ENCODE results near the gene GABRA4.

GABRA4 gene

DNA sequence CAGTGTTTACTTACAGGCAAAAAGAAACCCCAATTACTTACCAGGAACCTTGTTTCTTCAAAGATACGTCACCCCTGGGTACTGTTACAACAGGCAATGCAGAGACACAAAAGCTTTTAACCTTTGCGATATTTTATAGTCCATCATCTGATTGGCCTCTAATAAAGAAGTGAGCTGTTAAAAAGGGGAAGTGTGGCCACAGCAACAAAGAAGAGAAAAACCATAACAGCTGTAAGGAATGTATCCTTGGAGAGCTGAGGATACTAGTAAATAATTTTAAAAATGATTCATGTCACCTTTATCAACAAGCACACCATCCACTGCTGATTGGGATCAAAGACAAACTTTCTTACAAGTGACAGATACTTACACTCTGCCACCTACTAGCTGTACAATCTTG, 14.1 kb downstream of the GABRA4 start:
- DNase-seq (ENCODE audit: low spot score): no peak

DNA sequence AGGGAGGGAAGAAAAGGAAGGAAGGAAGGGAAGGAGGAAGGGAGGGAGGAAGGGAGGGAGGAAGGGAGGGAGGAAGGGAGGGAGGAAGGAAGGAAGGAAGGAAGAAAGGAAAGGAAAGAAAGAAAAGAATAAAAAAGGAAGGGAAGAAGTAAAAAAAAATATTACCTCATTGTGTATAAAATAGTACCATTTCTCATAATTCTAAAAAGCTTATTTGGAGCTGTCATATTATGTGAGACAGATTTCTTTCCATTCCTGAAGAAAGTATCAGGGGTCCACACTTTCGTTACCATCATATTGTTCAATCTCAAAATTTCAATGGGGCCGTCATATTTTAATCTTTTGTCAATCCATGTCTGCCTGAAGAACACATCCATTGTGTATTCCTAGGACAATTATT, 16.1 kb downstream of the GABRA4 start:
- DNase-seq (ENCODE audit: low spot score): no peak

DNA sequence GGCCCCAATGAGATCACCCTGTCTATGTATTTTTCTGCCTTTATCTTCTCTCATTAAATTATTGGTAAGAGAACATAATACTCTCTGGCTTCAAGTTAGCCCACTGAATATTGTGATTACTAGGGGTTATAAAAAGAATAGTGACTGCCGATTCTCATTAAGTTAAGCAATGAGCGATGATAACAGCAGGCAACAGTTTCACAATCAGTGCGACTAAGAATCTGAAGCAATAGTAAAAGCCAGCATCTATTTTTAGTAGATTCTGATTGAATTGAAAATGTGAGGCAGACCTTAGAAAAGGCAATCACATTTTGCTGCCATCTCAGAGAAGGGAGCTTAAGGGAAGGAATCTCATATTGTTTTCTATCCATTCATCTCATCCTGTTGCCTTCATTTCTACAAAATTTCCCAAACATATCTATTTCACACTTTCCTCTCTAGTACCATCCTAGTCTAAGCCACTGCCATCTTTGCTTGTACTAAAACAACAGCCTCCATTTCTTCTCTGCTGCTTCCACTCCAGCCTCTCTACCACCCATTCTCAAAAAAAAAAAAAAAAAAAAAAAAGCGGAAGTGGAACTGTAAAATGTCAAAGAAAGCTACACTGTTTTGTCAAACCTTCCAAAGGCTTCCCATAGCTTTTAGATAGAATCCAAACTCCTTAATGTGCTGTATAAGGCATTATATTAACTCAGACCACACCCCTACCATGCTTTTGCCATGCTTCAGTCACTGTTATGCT, 17.4 kb downstream of the GABRA4 start:
- DNase-seq (ENCODE audit: low spot score): no peak

GRCh38 chr4:46974891-46975543, 18.4 kb downstream of the GABRA4 start:
- no peak for DNase-seq (ENCODE audit: low spot score)

- DNase-seq (ENCODE audit: low spot score): no peak
These were observed 24.5 kb downstream of the GABRA4 start for GRCh38 chr4:46968847-46969246.

- DNase-seq (ENCODE audit: low spot score): no peak
These were observed 25.8 kb downstream of the GABRA4 start for GRCh38 chr4:46967631-46968030.

DNA sequence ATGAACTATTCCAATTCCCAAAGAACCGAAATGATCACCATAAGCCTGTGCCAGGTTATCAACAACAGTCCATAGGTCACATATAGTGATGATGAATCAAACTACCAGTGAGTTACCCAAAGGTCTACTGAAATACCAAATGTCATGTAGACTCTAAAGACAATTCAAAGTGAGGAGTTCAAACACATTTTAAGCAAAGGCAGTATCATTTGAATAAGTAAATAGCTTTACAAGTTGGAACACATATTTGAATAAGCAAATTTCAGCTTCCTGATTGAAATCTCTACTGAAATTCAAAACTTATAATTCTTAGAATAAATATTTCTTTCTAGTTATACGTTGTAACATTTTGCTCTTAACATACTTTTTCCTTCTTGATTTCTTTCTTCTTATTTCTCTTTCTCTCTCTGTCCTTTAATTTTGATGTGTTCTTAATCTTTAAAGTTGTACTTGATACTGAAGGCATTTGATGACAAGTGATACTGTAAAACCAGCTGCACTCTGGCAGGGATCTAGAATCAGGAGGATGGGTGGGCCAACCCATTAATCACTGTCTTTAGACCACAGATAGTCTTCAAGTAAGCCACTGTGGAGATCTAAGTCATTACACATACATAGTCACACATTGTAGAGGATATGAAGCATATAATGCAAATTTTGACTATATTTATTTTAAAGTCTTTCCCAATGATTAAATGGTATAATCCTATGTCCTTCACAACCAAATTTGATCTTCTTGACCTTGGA, 34.5 kb downstream of the GABRA4 start:
- DNase-seq (ENCODE audit: low spot score): no peak

GRCh38 chr4:46956451-46956850, 36.9 kb downstream of the GABRA4 start:
- DNase-seq (ENCODE audit: low spot score): no peak

DNA sequence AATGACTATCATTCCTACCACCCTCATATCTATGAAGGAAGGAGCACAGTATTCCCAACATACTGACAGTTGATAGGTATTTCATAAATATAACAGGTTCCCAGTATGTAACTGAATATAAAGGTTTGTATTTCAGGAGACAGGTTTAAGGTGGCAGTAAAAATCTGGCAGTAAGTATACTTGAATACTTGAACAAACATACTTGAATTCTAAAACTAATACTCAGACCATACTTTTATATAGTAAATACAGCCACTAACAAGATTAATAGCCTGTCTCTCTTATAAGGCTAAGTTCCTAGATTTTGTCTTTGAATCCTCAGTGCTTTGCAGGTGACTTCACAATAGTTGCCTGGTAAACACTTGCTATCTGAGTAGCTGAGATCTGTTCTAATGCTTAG, 37.8 kb downstream of the GABRA4 start:
- DNase-seq (ENCODE audit: low spot score): no peak

GRCh38 chr4:46954643-46955042, 38.7 kb downstream of the GABRA4 start:
- DNase-seq (ENCODE audit: low spot score): no peak

DNA sequence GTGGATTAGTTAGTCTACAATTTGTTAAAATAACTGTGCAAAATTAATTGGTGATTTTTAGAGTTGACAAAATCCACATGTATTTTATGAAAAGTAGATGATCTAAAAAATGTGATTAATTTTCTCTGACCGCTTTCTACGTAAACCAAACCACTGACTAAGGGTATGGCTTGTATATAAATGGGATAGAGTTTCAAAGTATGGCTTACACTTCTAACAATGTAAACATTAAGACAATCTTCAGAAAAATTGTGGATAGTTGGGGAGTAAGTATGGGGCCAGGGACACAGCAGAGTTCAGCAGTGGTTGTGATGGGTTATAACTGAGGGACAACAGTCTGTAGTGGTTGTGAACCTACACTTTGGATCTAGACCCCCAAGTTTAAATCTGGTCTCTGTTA, 39.8 kb downstream of the GABRA4 start:
- no peak for DNase-seq (ENCODE audit: low spot score)

- no peak for DNase-seq (ENCODE audit: low spot score)
These were observed 40.9 kb downstream of the GABRA4 start for GRCh38 chr4:46952451-46952850.

DNA sequence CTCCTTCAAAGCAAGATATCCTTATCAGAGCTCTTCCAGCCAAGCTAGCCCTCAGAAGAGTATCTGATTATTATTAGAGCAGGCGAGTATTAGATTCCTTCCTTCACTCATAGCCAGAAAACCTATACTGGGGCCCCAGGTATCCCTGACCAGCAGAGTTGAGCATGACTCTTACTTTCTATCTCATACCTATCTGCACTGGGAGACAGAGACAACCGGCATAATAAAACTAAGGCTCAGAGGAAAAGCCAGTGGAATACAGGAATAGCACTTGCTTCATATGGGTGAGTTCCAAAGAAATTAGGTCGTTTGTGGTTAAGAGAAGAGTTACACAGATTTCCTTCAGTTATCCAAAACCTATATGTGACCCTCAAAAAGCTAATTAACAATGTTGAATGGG, 42.6 kb downstream of the GABRA4 start:
- DNase-seq (ENCODE audit: low spot score): no peak

DNA sequence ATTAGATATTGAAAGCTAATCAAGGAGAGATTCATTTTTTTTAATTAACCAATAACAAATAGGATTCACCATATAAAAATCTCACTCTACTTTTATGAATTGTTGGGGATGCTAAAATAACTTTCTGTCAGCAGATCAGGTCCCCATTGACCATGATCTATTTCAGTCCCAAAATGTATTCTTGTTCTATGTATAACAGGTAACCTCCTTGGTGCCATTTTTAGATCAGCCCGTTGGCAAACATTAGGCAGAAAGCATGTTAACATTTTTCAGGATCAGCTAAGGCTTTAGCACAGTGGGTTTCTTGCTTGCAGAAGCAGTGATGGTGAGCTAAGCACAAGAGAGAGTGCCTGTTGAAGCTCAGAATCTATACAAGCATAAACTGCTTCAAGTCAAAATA, 43.6 kb downstream of the GABRA4 start:
- DNase-seq (ENCODE audit: low spot score): no peak

- DNase-seq (ENCODE audit: low spot score): no peak
These were observed 45.8 kb downstream of the GABRA4 start for GRCh38 chr4:46947541-46947940.

GRCh38 chr4:46946919-46947536, 46.4 kb downstream of the GABRA4 start:
- no peak for DNase-seq (ENCODE audit: low spot score)

DNA sequence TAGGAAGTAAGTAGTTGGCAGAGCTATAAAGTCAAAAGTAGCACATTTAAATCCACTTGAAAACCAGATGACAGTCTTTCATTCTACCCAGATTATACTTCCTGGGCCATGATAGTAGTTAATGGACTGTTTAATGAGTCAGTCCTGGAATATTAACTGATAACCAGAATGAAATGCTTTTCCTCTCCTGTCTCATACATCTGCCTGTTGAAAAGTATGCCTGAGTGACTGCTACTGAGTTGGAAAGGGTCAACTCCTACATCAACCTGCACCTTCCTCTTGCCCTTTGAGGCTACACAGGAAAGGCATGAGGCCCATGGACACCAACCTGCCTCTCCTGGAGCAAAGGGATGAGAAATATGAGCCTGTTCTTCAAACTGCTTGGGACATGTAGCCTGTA, 48.3 kb downstream of the GABRA4 start:
- DNase-seq (ENCODE audit: low spot score): peak; percentile 59

- DNase-seq (ENCODE audit: low spot score): no peak
These were observed 49.0 kb downstream of the GABRA4 start for GRCh38 chr4:46944345-46944744.

- peak; percentile 13 for DNase-seq (ENCODE audit: low spot score)
These were observed 55.9 kb downstream of the GABRA4 start for GRCh38 chr4:46937493-46937892.

DNA sequence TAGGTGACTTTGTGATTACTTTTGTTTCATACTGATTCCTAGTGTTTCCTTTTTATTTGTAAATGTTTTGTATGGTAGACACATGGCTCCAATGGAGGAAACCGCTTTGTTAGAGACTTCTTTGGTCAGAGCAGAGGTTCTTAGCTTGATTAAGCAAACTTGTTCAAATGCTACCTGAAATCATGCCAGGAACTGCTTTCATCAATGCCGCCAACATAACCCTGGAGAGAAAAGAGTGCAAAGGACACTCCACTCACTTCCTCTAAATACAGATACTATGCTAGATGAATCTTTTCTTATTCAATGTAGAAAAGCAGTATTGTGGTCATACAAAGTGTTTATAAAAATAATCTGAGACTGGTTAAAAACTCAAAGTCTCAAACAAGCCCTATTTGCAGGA, 58.7 kb downstream of the GABRA4 start:
- DNase-seq (ENCODE audit: low spot score): no peak

- DNase-seq (ENCODE audit: low spot score): peak; percentile 17
These were observed 59.7 kb downstream of the GABRA4 start for GRCh38 chr4:46933686-46934085.

GRCh38 chr4:46931981-46932380, 61.4 kb downstream of the GABRA4 start:
- DNase-seq (ENCODE audit: low spot score): peak; percentile 29

DNA sequence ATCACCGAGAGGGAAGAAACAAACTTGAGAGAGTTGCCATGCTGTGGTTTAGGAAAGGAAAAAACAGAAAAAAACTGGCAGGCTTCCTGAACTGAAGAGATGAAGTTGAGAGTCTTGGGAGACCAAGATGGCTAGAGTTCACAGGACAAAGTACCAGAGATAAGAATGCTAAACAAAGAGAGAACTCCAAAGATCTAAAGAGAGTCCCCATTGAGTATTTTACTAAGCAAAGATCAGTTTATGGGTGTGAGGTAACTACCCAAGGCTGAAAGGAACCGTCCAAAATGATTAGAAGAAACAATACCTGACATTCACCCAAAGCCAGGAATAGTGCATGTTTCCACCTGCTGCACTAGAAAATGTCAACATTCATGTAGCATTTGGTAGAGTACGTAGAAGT, 62.5 kb downstream of the GABRA4 start:
- DNase-seq (ENCODE audit: low spot score): no peak
